Cardiac muscle cell (in vitro differentiated cells and primary cell): ENCODE data around the gene GGA1. TPM values are rescaled to one million over a fixed set of nuclear protein-coding genes. Genes with fewer than 3 reads are reported as not detected.

ENCODE experiments used
- DNase-seq, 2 donors: peaks; one replicate each; pipeline versions ENCODE4 v3.0.0 to v3.0.0-alpha.2; 2010 to 2017; ENCODE audit warnings: low read depth in 1 of 2, low spot score in 1 of 2
- H3K27ac ChIP-seq: fragments of 200-600 bp; sonication (generic); 2 replicates; pipeline ENCODE4 v1.5.1; 2016
- H3K27me3 ChIP-seq: fragments of 200-600 bp; sonication (generic); 2 replicates; pipeline ENCODE4 v1.6.0; 2016; ENCODE audit warnings: control low read depth
- H3K36me3 ChIP-seq: fragments of 200-600 bp; sonication (generic); 2 replicates; pipeline ENCODE4 v1.5.1; 2016; ENCODE audit warnings: control low read depth
- H3K4me1 ChIP-seq: fragments of 200-600 bp; sonication (generic); 2 replicates; pipeline ENCODE4 v1.8.1; 2017; ENCODE audit warnings: low read depth, mild to moderate bottlenecking, mixed run types
- H3K4me3 ChIP-seq: fragments of 200-600 bp; sonication (generic); 2 replicates; pipeline ENCODE4 v1.5.1; 2016; ENCODE audit warnings: mild to moderate bottlenecking
- H3K9me3 ChIP-seq: fragments of 200-600 bp; sonication (generic); 2 replicates; pipeline ENCODE4 v1.5.1; 2017; ENCODE audit warnings: low read depth, mild to moderate bottlenecking, control low read depth
- polyA plus RNA-seq: library from polyadenylated mRNA; unstranded; fragments of >200 nt; fragmentation: Nextera tagmentation; extraction: Ambion mirVana; gene quantifications from 2 replicates; pipeline ENCODE4 v1.2.1, GENCODE V29; 2016
- total RNA-seq: library from RNA; depleted of rRNA; stranded (reverse); fragments of >200 nt; gene quantifications from 2 replicates; pipeline ENCODE4 v1.2.3, GENCODE V29; 2016
- TF ChIP-seq, protein P1 (sequence below): IDR thresholded peaks from 2 replicates; pipeline ENCODE4 v1.5.1; 2012; ENCODE audit warnings: low read depth, mild to moderate bottlenecking, low read length

The GGA1 gene
- total and polyA plus RNA-seq, 2 experiments from 2014 or later: 82.6 to 114 TPM

DNA sequence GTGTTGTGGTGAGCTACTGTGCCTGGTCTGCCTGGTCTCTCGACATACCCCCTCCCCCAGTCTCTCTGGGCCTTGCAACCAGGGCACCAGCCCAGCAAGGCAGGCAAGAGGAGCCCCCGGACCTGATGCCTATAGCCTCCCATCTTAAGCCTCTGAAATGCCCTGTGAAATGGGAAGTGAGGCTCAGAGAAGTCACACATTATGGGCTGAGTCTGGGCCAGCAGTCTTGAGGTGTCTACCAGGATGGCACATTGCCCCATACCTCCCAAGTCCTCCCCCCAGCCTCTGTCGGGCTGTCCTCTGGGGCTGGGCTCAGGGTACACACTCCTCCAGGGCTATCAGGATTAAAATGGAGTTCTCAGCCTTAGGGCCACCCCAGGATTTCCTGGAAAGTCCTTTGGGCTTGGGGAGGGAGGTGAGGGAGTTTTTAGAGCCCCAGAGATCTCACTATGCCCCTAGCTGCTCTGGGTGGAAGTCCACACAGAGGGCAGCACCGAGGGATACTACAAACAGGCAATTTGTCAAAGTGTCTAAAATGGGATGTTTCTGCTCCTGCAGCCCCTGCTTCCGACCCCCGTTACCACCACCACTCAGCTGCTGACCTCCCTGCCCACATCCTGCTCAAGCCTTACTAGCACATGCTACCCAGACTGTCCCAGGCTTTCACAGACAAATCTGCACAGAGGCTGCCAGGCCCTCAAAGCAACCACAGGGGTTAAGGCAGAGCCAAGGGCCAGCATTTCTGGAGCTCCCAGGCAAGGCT is 27.7 kb downstream of the GGA1 start:
- Histone ChIP-seq H3K36me3 (no peaks in the 10 kb centered on the region), H3K27ac (peak overlapping the region; percentile 91), H3K4me3 (no peak overlapping the region), H3K27me3 (no peaks in the 10 kb centered on the region), H3K4me1 (peaks cover 36% of the 10 kb centered on the region), H3K9me3 (no peaks in the 10 kb centered on the region)
- DNase-seq: peak in 1 of 2 donors; percentile 84
- TF ChIP-seq, protein P1, sequence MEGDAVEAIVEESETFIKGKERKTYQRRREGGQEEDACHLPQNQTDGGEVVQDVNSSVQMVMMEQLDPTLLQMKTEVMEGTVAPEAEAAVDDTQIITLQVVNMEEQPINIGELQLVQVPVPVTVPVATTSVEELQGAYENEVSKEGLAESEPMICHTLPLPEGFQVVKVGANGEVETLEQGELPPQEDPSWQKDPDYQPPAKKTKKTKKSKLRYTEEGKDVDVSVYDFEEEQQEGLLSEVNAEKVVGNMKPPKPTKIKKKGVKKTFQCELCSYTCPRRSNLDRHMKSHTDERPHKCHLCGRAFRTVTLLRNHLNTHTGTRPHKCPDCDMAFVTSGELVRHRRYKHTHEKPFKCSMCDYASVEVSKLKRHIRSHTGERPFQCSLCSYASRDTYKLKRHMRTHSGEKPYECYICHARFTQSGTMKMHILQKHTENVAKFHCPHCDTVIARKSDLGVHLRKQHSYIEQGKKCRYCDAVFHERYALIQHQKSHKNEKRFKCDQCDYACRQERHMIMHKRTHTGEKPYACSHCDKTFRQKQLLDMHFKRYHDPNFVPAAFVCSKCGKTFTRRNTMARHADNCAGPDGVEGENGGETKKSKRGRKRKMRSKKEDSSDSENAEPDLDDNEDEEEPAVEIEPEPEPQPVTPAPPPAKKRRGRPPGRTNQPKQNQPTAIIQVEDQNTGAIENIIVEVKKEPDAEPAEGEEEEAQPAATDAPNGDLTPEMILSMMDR: peak; percentile 48

DNA sequence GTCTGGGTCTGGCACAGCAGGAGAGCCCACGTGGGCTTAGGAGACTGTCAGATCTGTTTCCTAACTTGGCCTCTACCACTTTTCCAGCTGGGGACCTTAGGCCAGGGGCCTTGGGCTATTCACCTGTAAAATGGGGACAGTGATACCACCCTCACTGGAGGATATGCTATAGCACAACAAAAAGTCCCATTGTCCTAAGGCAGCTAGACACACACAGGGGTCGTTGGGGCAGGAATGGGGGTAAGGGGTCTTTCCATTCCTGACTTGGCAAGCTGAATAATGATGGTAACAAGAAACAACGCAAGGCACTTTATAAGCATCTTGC is 28.3 kb downstream of the GGA1 start:
- no peak overlapping the region for H3K4me3 ChIP-seq
- peaks cover 32% of the 10 kb centered on the region for H3K4me1 ChIP-seq
- H3K27me3 ChIP-seq: no peaks in the 10 kb centered on the region
- H3K9me3 ChIP-seq: no peaks in the 10 kb centered on the region
- DNase-seq: no peak
- no peak overlapping the region for H3K27ac ChIP-seq
- TF ChIP-seq, protein P1: no peak
- H3K36me3 ChIP-seq: no peaks in the 10 kb centered on the region

DNA sequence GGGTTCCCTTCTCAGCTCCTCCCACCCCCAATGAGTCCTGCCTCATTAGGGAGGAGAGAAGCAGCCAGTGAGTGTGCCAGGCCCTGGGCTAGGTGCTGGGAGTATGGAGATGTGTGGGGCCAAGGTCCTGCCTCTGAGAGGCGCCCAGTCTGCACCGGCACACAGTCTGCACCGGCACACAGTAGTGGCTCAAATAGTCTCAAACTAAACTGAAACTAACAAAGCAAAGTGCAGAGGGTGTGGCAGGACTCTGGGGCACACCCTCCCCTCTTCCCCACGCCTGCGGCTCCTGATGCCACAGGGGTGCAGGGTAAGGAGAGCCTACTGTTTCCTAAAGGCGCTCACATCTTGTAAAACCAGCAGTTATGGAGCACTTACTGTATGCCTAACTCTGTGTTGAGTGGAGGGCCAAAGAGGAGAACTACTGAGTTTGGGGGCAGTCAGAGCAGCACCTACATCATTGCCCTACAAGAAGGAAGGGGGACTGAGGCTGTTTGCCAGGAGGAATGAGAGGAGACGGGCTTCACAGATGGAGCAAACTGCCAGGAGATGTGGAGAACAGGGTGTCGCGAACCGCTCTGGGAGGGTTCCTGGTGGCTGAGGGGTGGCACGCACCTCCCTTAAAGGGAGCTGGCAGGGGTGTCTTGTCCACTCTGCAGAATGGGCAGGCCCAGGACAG is 29.9 kb downstream of the GGA1 start:
- no peak for DNase-seq
- H3K27me3 ChIP-seq: no peaks in the 10 kb centered on the region
- H3K36me3 ChIP-seq: no peaks in the 10 kb centered on the region
- no peak overlapping the region for H3K27ac ChIP-seq
- no peaks in the 10 kb centered on the region for H3K9me3 ChIP-seq
- H3K4me1 ChIP-seq: peaks cover 28% of the 10 kb centered on the region
- H3K4me3 ChIP-seq: no peak overlapping the region
- TF ChIP-seq, protein P1: no peak

DNA sequence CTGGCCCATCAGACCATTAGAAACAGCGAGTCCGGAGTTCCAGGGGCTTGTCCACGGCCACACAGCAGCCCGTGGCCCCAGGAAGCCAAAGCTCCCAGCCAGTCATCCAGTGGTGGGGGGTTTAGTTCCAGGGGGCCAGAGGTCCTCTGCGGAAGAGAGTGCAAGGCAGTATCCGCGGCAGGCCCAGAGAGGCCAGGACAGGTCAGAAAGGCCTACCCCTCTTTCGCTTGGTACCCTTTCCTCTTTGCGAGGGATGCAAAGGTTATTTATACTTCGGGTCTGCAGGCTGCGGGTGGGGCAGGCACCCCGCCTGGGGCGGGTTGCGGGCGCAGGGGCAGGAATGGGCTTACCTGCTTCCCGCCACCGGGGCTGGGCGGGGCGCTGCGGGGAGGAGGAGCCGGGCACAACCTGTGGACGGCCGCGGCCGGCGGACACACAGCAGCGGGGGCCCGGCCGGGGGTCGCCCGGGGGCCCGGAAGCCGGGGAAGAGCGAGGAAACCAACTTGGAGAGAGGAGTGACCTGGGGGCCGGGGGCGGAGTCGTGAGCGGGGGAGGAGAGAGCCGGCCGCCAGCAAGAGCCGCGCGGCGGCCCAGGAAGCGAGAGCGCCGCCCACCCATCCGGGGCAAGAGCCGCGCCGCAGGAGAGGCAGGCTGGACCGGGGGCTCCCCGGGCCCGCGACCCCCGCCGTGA is 30.6 kb downstream of the GGA1 start, which contains the start of gene SH3BP1:
Gene SH3BP1, plus strand, starts transcription at position 600 of the 691 bp plus-strand sequence. CDS start 119 bp downstream, outside the sequence.
- DNase-seq: peak; percentile 53 to 78
- H3K4me1 ChIP-seq: peaks cover 21% of the 10 kb centered on the region
- H3K27me3 ChIP-seq: no peaks in the 10 kb centered on the region
- TF ChIP-seq, protein P1: peak; percentile 2
- no peaks in the 10 kb centered on the region for H3K36me3 ChIP-seq
- peak within 1 kb of the TSS; percentile 86 for H3K4me3 ChIP-seq
- peak within 1 kb of the TSS; percentile 24 for H3K27ac ChIP-seq
- H3K9me3 ChIP-seq: no peaks in the 10 kb centered on the region

DNA sequence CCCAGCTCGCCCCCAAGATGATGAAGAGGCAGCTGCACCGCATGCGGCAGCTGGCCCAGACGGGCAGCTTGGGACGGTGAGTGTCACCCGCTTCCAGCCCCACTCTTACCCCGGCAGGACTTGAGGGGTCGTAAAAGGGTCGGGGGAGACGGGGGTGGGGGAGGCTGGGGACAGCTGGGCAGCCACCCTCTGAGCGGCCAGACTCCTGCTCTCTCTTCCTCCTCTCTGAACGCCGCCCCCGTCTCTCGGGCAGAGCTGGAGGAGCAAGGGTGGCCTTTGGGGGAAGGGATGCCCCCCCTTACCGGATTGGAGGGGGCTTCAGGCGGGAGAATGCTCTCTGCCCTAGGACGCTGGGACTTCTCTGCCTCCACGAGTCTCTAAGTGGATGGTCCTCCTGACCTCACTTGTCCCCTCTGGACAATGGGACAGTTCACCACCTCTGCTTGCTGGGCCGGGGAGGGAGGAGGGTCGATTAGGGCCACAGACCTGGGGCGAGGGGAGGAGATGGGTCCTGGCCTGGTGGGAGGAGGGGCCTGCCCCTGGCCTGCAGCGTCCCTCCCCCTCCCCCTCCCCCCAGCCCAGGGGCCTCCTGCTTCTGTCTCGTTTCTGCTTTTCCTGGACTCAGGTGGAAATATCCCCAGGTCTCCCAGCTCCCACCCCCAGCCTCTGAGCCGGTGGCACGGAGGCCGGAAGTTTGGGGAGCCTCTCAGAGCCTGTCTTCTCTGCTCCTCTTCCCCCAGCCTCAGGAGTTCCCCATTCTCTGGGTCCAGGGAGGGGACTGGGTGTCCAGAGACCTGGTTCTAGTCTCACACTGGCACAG is 31.3 kb downstream of the GGA1 start:
- no peak for DNase-seq
- H3K27ac ChIP-seq: no peak overlapping the region
- H3K4me3 ChIP-seq: peak overlapping the region; percentile 86
- peaks cover 13% of the 10 kb centered on the region for H3K4me1 ChIP-seq
- no peaks in the 10 kb centered on the region for H3K9me3 ChIP-seq
- no peaks in the 10 kb centered on the region for H3K27me3 ChIP-seq
- TF ChIP-seq, protein P1: no peak
- H3K36me3 ChIP-seq: no peaks in the 10 kb centered on the region
